Caco-2 (cell line): Measurements from ENCODE around the gene GGCT. TPM values are rescaled to one million over a fixed set of nuclear protein-coding genes. Genes with fewer than 3 reads are reported as not detected.

Experiments used
- BruUV-seq: library from RNA; stranded (reverse); fragments of 400-500 nt; replicated peaks from 2 replicates; lab custom pipeline; 2021; lab: Mats Ljungman, UMichigan
- CTCF ChIA-PET: fragments of 300-600 bp; sonication (Branson Sonifier 250); formaldehyde crosslinking; loops from one replicate; lab custom pipeline; 2022; ENCODE audit warnings: antibody characterized with exemption; lab: Charles Lee
- POLR2A ChIA-PET: fragments of 300-600 bp; sonication (Branson Sonifier 250); formaldehyde crosslinking; loops from one replicate; lab custom pipeline; 2022; ENCODE audit warnings: antibody characterized with exemption; lab: Charles Lee
- DNase-seq, 2 experiments: peaks; one replicate each; pipeline versions ENCODE4 v3.0.0 to v3.0.0-alpha.2; 2020 to 2022
- H3K27me3 ChIP-seq: replicated peaks from 2 replicates; pipeline ENCODE4 v1.6.0; 2011; ENCODE audit warnings: low read length; ENCODE audit not compliant: control insufficient read depth, insufficient read depth
- H3K36me3 ChIP-seq: 2 replicates; pipeline ENCODE4 v1.5.1; 2011; ENCODE audit warnings: low read length; ENCODE audit not compliant: control insufficient read depth, insufficient read depth
- H3K4me1 ChIP-seq: fragments of 250-450 bp; sonication (Bioruptor Pico); 2 replicates; pipeline ENCODE4 v1.5.1; 2020; ENCODE audit warnings: mild to moderate bottlenecking
- H3K4me3 ChIP-seq: 2 replicates; pipeline ENCODE4 v1.5.1; 2011; ENCODE audit warnings: low read depth, mild to moderate bottlenecking, control low read depth, low read length
- H3K9me3 ChIP-seq: fragments of 250-450 bp; sonication (Bioruptor Pico); 2 replicates; pipeline ENCODE4 v1.5.1; 2020; ENCODE audit warnings: mild to moderate bottlenecking, moderate library complexity
- H3K27ac Mint-ChIP-seq: one replicate; pipeline ENCODE4 v1.8.0; 2022; ENCODE audit warnings: mixed read lengths; ENCODE audit not compliant: unreplicated experiment
- H3K27me3 Mint-ChIP-seq: one replicate; pipeline ENCODE4 v1.8.0; 2022; ENCODE audit warnings: mixed read lengths; ENCODE audit not compliant: insufficient read depth, unreplicated experiment
- H3K36me3 Mint-ChIP-seq: one replicate; pipeline ENCODE4 v1.8.0; 2022; ENCODE audit warnings: mild to moderate bottlenecking, mixed read lengths; ENCODE audit not compliant: insufficient read depth, unreplicated experiment
- H3K4me1 Mint-ChIP-seq: one replicate; pipeline ENCODE4 v1.8.0; 2022; ENCODE audit warnings: low read depth, mixed read lengths; ENCODE audit not compliant: unreplicated experiment
- H3K4me3 Mint-ChIP-seq: one replicate; pipeline ENCODE4 v1.8.0; 2022; ENCODE audit warnings: mild to moderate bottlenecking, moderate library complexity, mixed read lengths; ENCODE audit not compliant: unreplicated experiment
- H3K9me3 Mint-ChIP-seq: one replicate; pipeline ENCODE4 v1.8.0; 2022; ENCODE audit warnings: mixed read lengths; ENCODE audit not compliant: unreplicated experiment
- CTCF ChIP-seq, 2 experiments: fragments of 200-600 bp in 1 of 2; IDR thresholded peaks; 1 replicate in 1 of 2; 2 replicates in 1 of 2; pipeline versions ENCODE4 v1.5.1 to v1.8.0; 2011 to 2022; ENCODE audit warnings: antibody characterized with exemption in 1 of 2, control low read depth in 1 of 2, inconsistent platforms in 1 of 2, low read depth in 1 of 2, low read length in 1 of 2, mild to moderate bottlenecking in 1 of 2, moderate library complexity in 1 of 2; ENCODE audit not compliant: insufficient read depth in 1 of 2, severe bottlenecking in 1 of 2, unreplicated experiment in 1 of 2
- intact Hi-C: fragments of 100-400 bp; cut with micrococcal nuclease; formaldehyde crosslinking; loops from one replicate; pipeline ENCODE4 v1.10.0; 2022; ENCODE audit not compliant: unreplicated experiment
- total RNA-seq: library from RNA; stranded (reverse); gene quantifications from 2 replicates; pipeline ENCODE4 v1.2.3, GENCODE V29; 2022

GGCT gene
- total RNA-seq, 1 experiment from 2014 or later: 75.2 TPM

GRCh38 chr7:30524545-30524944, 19.9 kb upstream of the GGCT start:
- Mint-ChIP-seq H3K27me3 (no peaks in the 10 kb centered on the region), H3K36me3 (no peaks in the 10 kb centered on the region), H3K4me1 (peaks cover 21% of the 10 kb centered on the region), H3K27ac (no peak overlapping the region), H3K4me3 (no peak overlapping the region), H3K9me3 (peaks cover 9% of the 10 kb centered on the region)
- no peak for DNase-seq
- no peaks in the 10 kb centered on the region for H3K9me3 ChIP-seq
- H3K27me3 ChIP-seq: no peaks in the 10 kb centered on the region
- H3K36me3 ChIP-seq: no peaks in the 10 kb centered on the region
- ChIA-PET POLR2A (no interaction called here), CTCF (interaction anchor here (1.1 kb wide), 1 partner anchor 128 kb away, joined by 3 read pairs; no protein-coding TSS in a partner anchor)
- H3K4me1 ChIP-seq: peaks cover 33% of the 10 kb centered on the region
- H3K4me3 ChIP-seq: no peak overlapping the region
- TF ChIP-seq CTCF (IDR thresholded peaks at IDR 0.05; ENCODE audit: insufficient read depth in 1 of 2, low read depth in 1 of 2, low read length in 1 of 2, severe bottlenecking in 1 of 2, unreplicated experiment in 1 of 2): no peak
- intact Hi-C loops: no loop called here
- BruUV-seq: no TSS peak

GRCh38 chr7:30523466-30523865, 18.8 kb upstream of the GGCT start:
- no peak for DNase-seq
- H3K36me3 ChIP-seq: no peaks in the 10 kb centered on the region
- H3K36me3 Mint-ChIP-seq: no peaks in the 10 kb centered on the region
- ChIA-PET CTCF (interaction anchor here (1.1 kb wide), 1 partner anchor 127 kb away, joined by 3 read pairs; no protein-coding TSS in a partner anchor), POLR2A (no interaction called here)
- intact Hi-C loops: no loop called here
- peaks cover 21% of the 10 kb centered on the region for H3K4me1 Mint-ChIP-seq
- no peaks in the 10 kb centered on the region for H3K9me3 ChIP-seq
- H3K4me3 Mint-ChIP-seq: no peak overlapping the region
- no peak for TF ChIP-seq CTCF (IDR thresholded peaks at IDR 0.05; ENCODE audit: insufficient read depth in 1 of 2, low read depth in 1 of 2, low read length in 1 of 2, severe bottlenecking in 1 of 2, unreplicated experiment in 1 of 2)
- no peak overlapping the region for H3K4me3 ChIP-seq
- no peaks in the 10 kb centered on the region for H3K27me3 ChIP-seq
- H3K4me1 ChIP-seq: peaks cover 43% of the 10 kb centered on the region
- no TSS peak for BruUV-seq
- no peak overlapping the region for H3K27ac Mint-ChIP-seq
- peaks cover 9% of the 10 kb centered on the region for H3K9me3 Mint-ChIP-seq
- H3K27me3 Mint-ChIP-seq: no peaks in the 10 kb centered on the region

GRCh38 chr7:30522159-30522558, 17.5 kb upstream of the GGCT start:
- no peaks in the 10 kb centered on the region for H3K36me3 ChIP-seq
- H3K9me3 ChIP-seq: no peaks in the 10 kb centered on the region
- H3K4me3 ChIP-seq: no peak overlapping the region
- POLR2A ChIA-PET: no interaction called here
- peaks cover 21% of the 10 kb centered on the region for H3K4me1 Mint-ChIP-seq
- no peak overlapping the region for H3K4me3 Mint-ChIP-seq
- BruUV-seq: no TSS peak
- intact Hi-C loops: no loop called here
- H3K27ac Mint-ChIP-seq: no peak overlapping the region
- H3K27me3 ChIP-seq: no peaks in the 10 kb centered on the region
- H3K27me3 Mint-ChIP-seq: no peaks in the 10 kb centered on the region
- peaks cover 43% of the 10 kb centered on the region for H3K4me1 ChIP-seq
- no peaks in the 10 kb centered on the region for H3K36me3 Mint-ChIP-seq
- CTCF ChIA-PET: interaction anchor here (0.6 to 0.9 kb wide), 3 partner anchors 13 to 374 kb away, joined by 4 to 6 read pairs (median 4); no protein-coding TSS in a partner anchor
- DNase-seq: no peak
- H3K9me3 Mint-ChIP-seq: peaks cover 9% of the 10 kb centered on the region
- TF ChIP-seq CTCF (IDR thresholded peaks at IDR 0.05; ENCODE audit: insufficient read depth in 1 of 2, low read depth in 1 of 2, low read length in 1 of 2, severe bottlenecking in 1 of 2, unreplicated experiment in 1 of 2): no peak
